ELR (cell line): ENCODE data around the gene FMN1.

Experiments used
- DNase-seq: peaks from one replicate; pipeline ENCODE4 v3.0.0-alpha.2; 2015; ENCODE audit warnings: low read depth

FMN1 gene

GRCh38 chr15:33157371-33158037 lies 37.0 kb downstream of the FMN1 start:
- DNase-seq = no peak

GRCh38 chr15:33155691-33156420 lies 38.7 kb downstream of the FMN1 start:
- no peak for DNase-seq

DNA sequence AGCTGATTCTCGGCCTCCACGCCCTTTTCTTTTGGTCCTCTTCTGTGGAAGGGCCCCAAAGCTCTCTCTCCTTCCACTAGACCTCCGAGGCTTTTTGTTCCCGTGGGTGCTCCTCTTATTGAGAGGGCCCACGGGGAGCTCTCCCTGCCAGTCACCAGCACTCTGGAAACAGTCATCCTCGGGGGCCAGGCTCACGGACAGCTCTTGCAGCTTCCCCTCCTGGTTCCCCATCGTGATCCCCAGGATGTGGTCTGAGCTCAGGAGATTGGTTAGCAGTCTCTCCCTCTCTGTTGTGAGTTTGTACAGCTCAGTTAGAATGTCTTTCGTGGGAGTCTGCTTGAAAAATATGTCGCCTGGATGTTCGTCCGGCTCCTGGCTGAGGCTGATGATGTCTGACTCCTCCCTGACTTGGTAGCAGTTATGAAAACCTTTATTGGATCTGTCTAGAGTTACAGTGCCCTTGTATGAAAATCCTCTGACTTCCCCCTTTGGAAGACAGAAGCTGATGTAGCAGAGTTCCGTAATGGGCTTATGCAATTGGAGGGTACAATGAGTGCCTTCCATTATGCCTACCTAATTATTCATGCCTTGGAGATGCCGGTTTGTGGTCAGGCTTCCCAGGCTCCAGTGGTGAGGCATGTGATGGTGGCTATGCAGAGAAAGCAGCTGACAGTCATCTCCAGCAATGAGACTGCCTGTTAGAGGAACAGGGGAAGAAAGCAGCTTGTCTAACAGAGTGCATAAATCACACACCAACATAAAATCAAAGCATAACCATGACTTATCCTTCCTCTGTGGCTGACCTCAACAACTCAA lies 40.0 kb downstream of the FMN1 start:
- DNase-seq = peak; percentile 87

DNA sequence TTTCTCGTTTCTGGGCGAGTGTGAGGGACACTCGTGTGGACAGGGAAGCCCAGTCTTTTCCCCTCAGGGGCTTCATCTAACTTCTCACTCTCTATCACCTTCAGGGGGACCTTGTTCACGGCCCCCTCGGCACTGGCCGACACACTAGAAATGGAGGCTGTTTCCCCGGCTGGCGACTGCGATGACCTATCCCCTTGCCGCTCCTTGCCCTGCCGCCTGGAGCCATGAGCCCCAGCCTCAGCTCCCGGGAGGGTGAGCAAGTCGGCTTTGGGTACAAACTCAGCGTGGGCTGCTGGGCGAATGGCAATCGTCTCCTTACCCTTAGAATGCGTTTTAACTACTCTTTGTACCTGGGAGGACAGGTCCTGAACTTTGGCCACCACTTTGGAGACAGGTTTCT lies 41.0 kb downstream of the FMN1 start:
- no peak for DNase-seq

DNA sequence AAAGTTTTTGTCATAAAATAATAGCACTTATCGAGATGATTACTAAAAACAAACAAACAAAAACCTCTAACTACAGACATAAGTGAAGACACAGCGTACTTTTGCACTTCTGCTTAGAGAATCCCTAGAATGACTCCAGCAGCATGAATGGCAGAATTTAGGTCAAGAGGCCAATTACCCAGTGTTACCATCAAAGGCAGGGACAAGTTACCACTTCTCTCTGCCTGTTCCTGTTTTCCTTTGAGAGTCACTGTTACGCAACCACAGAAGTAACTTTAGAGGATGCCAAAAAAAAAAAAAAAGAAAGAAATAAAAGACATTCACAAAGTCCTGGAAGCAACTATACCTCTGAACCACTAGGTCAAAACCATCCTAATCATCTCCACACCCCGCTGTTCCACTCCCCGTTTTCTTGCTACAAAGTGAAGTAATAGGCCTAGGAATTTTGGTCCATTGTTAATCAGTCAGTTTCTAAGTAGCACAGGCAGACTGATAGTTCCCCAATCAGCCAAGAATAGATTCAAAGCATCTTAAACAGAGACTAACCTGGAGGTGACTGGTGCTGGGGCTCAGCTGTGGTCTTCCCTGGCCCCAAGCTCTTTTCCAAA lies 41.9 kb downstream of the FMN1 start:
- DNase-seq = no peak

- no peak for DNase-seq
Observed at GRCh38 chr15:33150971-33151370, 43.5 kb downstream of the FMN1 start.

DNA sequence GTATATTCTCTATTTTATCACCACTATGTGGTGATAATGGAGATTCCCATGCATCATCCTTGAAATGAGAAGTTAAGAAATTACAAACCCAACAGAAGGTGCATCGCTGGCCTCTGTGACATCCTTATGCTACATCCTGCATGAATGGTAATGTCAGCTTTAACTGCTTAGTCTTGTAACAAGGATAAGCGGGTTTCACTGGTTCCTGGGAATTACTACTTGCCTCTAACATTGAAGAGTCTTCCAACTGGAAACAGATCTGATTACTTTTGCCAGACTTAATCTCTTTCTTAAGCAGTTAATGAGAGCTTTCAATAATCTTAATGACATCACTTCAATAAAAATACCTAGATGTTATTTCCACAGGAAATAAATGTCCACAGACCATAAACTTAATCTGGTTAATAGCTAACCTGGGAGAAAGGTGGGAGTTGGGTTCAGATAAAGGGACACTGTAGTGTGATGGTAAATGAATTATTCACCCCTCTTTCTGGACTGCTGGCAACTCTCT lies 44.0 kb downstream of the FMN1 start:
- DNase-seq = no peak

DNA sequence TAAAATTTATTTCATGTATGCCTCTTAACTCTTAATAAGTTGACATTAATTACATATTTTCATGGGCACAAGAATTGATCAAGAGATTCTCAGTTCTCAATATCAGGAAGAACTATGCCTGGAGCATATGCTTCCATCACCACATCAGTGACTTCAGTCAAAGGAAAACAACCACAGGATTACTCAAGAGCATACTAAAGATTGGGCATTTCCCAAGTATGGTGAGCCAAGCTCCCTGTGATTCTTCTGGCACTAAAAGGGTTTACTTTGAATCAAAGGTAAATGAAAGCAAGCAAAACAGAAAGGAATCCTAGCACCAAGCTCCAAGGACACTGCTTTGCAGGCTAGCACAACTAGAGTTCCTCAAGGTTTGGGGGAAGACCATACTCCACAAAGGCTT lies 44.6 kb downstream of the FMN1 start:
- DNase-seq = peak; percentile 33

GRCh38 chr15:33148129-33148751 lies 46.3 kb downstream of the FMN1 start:
- no peak for DNase-seq

- no peak for DNase-seq
Observed at GRCh38 chr15:33146051-33146450, 48.5 kb downstream of the FMN1 start.

- DNase-seq = no peak
Observed at GRCh38 chr15:33145447-33145846, 49.1 kb downstream of the FMN1 start.

DNA sequence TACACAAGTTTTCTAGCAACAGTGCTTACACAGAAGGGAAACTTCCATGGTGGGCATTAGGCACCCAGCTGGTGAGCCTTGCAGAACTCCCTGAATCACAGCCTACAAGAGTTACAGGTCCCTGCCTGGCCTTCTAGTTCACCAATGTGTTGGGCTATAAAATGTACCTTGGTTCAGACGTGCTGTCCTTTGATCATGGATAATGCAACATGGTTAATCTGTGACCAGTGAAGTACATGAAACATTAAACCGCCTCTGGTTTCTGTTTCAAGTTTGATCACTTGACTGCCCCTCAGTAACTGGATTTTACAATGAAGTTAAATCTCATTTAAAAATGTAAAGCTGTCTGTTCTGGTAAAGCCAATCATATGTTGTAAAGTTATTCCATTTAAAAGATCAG lies 51.8 kb downstream of the FMN1 start:
- no peak for DNase-seq

GRCh38 chr15:33138000-33138399 lies 56.5 kb downstream of the FMN1 start:
- peak; percentile 10 for DNase-seq

GRCh38 chr15:33137101-33137500 lies 57.4 kb downstream of the FMN1 start:
- no peak for DNase-seq

GRCh38 chr15:33136353-33136752 lies 58.2 kb downstream of the FMN1 start:
- no peak for DNase-seq

- no peak for DNase-seq
Observed at GRCh38 chr15:33135355-33135781, 59.1 kb downstream of the FMN1 start.

GRCh38 chr15:33132722-33133345 lies 61.7 kb downstream of the FMN1 start:
- DNase-seq = peak; percentile 78

- DNase-seq = no peak
Observed at GRCh38 chr15:33132233-33132580, 62.3 kb downstream of the FMN1 start.

DNA sequence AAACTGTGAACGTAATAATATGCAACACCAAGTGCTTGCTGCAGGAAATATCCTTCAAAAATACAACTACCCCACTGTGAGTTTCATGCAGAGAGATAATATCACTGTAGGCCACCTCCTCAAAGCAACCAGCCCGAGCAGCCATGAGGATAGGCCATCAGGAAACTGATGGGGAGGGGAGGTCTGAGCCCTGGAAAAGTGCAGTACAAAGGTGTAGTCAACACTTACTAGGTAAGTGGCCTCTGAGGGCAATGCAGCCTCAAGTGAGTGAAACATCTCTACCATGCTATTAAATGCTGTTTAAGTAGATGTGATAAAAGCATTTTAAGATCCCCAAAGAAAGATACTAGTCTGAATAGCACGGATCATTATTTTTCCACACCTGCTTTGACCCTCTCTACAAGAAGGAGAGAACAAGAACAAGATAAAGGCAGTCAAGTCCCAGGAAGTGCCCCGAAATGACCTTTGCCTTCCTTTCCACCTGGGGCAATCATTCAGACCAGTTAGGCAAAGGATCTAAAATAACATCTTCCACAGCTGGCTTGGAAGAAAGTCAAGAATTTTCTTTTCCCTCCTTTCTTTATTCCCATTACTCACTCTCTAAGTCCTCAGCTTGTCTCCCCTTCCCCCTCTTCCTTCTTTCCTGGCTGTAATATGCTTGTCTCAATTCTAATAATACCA lies 62.8 kb downstream of the FMN1 start:
- peak; percentile 37 for DNase-seq

DNA sequence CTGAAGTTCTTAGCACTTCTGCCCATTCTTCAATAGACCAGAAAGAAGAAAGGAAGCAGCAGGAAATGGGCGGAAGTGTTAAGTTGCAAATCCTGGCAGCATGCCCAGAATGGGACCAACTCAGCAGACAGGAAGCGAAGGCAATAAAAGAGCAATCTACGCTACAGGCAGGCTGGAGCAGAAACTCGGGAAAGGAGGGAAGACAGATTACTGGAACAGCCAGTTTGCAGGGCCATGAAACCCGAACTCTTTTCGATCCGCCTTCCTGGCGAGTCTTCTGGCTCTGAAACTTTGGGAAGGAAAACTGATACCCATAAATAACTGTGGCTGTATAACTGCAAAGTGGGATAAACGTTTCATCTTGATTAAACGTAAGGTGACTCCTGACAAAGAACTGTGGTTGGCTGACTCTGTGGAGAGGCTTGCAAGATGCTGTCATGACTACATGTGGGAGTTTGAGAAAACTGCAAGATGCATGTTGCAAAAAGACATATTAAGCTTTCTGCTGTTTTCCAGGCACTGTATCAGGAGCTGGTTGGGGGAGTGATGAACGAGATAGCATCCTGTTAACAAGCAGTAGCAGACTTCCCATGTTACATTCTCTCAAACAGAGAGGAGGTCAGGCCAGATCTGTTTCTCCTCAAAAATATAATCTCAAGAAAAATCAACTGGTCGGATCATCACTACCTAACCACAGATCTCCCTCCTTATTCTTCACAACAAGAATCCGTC lies 67.8 kb downstream of the FMN1 start:
- peak; percentile 95 for DNase-seq
